Measurements from ENCODE around the gene C22orf39.

DNA sequence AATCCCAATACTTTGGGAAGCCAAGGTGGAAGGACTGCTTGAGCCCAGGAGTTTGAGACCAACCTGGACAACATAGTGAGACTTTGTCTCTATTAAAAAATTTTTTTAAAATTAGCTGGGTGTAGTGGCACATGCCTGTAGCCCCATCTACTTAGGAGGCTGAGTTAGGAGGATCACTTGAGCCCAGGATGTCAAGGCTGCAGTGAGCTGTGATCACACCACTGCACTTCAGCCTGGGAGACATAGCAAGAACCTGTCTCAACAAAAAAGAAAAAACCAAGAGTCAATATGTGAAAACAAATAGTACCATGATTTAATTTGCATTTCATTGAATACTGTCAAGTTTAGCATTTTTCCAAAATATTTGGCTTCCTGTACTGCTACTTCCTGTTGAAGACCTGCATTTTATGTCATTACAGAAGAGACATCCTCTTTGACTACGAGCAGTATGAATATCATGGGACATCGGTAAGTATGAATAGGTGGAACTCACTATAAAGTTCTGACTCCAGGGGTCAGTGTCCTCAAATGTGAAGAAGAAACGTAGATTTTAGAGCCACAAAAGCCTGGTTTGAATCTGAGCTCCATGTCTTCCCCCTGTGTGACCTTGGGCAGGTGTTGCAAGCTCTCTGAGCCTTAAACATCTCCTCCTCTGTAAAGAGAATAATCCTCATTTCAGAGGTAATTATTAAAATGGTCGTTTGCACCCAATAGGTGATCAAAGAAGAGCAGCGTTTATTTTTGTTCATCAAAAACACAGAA is 48.2 kb upstream of the C22orf39 start:
- TF ChIP-seq, protein P1, sequence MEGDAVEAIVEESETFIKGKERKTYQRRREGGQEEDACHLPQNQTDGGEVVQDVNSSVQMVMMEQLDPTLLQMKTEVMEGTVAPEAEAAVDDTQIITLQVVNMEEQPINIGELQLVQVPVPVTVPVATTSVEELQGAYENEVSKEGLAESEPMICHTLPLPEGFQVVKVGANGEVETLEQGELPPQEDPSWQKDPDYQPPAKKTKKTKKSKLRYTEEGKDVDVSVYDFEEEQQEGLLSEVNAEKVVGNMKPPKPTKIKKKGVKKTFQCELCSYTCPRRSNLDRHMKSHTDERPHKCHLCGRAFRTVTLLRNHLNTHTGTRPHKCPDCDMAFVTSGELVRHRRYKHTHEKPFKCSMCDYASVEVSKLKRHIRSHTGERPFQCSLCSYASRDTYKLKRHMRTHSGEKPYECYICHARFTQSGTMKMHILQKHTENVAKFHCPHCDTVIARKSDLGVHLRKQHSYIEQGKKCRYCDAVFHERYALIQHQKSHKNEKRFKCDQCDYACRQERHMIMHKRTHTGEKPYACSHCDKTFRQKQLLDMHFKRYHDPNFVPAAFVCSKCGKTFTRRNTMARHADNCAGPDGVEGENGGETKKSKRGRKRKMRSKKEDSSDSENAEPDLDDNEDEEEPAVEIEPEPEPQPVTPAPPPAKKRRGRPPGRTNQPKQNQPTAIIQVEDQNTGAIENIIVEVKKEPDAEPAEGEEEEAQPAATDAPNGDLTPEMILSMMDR (IDR thresholded peaks at IDR 0.05; ENCODE audit: insufficient read depth, low read length, poor library complexity, severe bottlenecking): no peak
- no peak for TF ChIP-seq EZH2phosphoT487 (conservative IDR thresholded peaks at IDR 0.05; ENCODE audit: low read length)
